Stimulated activated CD4-positive, alpha-beta T cell treated with anti-CD3 and anti-CD28 coated beads, Interleukin-12 subunit alpha, Interleukin-12 subunit beta, amount 100 ng/mL, for 4 hours (primary cell): ENCODE results near the gene SEMA4D.
"Not testable (repeated sequence)": the region's sequence is repeated elsewhere in the genome, so short reads cannot be mapped to it uniquely, and the experiment has no call there.

Experiments
- DNase-seq: peaks from one replicate; pipeline ENCODE4 v3.0.0-alpha.2; 2020

SEMA4D gene

GRCh38 chr9:89363311-89363670 lies 134.6 kb downstream of the SEMA4D start:
- no peak for DNase-seq

GRCh38 chr9:89362647-89363310 lies 135.1 kb downstream of the SEMA4D start:
- no peak for DNase-seq

GRCh38 chr9:89361816-89362646 lies 135.9 kb downstream of the SEMA4D start:
- no peak for DNase-seq

GRCh38 chr9:89361031-89361430 lies 136.9 kb downstream of the SEMA4D start:
- DNase-seq, result no peak

- DNase-seq, result no peak
These were observed 137.4 kb downstream of the SEMA4D start for GRCh38 chr9:89360465-89360864.

- no peak for DNase-seq
These were observed 138.1 kb downstream of the SEMA4D start for GRCh38 chr9:89359751-89360261.

- no peak for DNase-seq
These were observed 138.9 kb downstream of the SEMA4D start for GRCh38 chr9:89358985-89359384.

GRCh38 chr9:89358376-89358916 lies 139.5 kb downstream of the SEMA4D start:
- no peak for DNase-seq

GRCh38 chr9:89357331-89358197 lies 140.3 kb downstream of the SEMA4D start:
- no peak for DNase-seq

- DNase-seq, result no peak
These were observed 141.1 kb downstream of the SEMA4D start for GRCh38 chr9:89356782-89357181.

GRCh38 chr9:89354471-89354870 lies 143.4 kb downstream of the SEMA4D start:
- DNase-seq, result no peak

GRCh38 chr9:89353989-89354388 lies 143.9 kb downstream of the SEMA4D start:
- no peak for DNase-seq

- no peak for DNase-seq
These were observed 144.9 kb downstream of the SEMA4D start for GRCh38 chr9:89352874-89353649.

GRCh38 chr9:89352451-89352850 lies 145.5 kb downstream of the SEMA4D start:
- no peak for DNase-seq

GRCh38 chr9:89351584-89352300 lies 146.2 kb downstream of the SEMA4D start:
- no peak for DNase-seq

- no peak for DNase-seq
These were observed 146.8 kb downstream of the SEMA4D start for GRCh38 chr9:89350988-89351557.

GRCh38 chr9:89349607-89350006 lies 148.3 kb downstream of the SEMA4D start:
- no peak for DNase-seq

GRCh38 chr9:89347651-89348050 lies 150.3 kb downstream of the SEMA4D start:
- no peak for DNase-seq

GRCh38 chr9:89346696-89347095 lies 151.2 kb downstream of the SEMA4D start:
- no peak for DNase-seq

- DNase-seq, result no peak
These were observed 152.4 kb downstream of the SEMA4D start for GRCh38 chr9:89345476-89345875.

GRCh38 chr9:89343812-89344211 lies 154.1 kb downstream of the SEMA4D start:
- not testable (repeated sequence) for DNase-seq
